Stimulated activated CD4-positive, alpha-beta T cell treated with anti-CD3 and anti-CD28 coated beads, TNF-alpha, amount 100 ng/mL, for 4 hours (primary cell): ENCODE data around the gene PNPLA6.
"Not testable (repeated sequence)": the region's sequence is repeated elsewhere in the genome, so short reads cannot be mapped to it uniquely, and the experiment has no call there.

Experiments
- DNase-seq, 3 experiments: peaks; one replicate each; pipeline ENCODE4 v3.0.0-alpha.2; 2020; ENCODE audit warnings: low read depth in 3 of 3

PNPLA6 gene

DNA sequence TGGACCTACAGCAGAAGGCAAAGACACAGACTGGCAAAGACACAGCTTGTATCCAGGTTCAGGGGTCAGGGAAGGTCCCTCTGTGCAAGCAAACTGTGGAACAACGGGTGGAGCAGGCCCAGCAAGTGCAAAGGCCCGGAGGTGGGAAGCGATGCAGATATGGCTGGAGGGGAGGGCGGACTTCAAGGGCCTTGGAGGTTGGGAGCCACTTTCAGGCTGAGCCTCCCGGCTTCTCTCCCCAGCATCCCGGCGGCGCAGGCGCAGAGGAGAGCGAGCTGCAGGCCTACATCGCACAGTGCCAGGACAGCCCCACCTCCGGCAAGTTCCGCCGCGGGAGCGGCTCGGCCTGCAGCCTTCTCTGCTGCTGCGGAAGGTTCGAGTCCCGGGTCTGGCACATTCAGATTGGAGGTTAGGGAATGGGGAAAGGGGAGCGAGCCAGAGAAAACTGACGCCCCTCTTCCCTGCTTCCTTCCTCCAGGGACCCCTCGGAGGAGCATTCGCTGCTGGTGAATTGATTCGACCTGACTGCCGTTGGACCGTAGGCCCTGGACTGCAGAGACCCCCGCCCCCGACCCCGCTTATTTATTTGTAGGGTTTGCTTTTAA, 2.1 kb upstream of the PNPLA6 start:
- DNase-seq: no peak

DNA sequence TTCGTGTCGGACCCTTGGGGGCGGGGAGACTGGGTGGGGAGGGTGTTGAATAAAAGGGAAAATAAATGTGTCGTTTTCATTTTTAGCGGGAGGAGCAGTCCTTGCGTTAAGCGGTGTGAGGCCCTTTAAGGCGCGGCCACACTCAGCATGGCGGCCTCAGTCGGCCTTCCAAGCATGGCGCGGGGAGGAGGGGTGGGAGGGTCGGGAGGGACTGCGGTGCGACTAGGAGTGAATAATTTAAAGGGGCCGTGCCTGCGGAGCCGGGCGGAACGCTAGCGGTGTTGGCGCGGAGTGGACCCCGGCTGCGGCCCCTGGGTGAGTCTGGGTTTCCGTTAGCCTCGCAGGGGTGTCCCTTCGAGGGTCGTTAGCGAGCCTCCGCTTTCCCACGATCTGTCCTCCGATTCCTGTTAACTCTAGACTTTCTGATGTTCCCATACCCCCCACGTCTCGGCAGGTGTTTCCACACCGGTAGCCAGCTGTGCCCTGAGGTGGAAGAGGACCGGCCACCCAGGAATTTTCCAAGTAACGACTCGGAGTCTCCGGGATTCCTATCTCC, 1.5 kb upstream of the PNPLA6 start:
- DNase-seq: peak; percentile 64 to 71 (median 70)

DNA sequence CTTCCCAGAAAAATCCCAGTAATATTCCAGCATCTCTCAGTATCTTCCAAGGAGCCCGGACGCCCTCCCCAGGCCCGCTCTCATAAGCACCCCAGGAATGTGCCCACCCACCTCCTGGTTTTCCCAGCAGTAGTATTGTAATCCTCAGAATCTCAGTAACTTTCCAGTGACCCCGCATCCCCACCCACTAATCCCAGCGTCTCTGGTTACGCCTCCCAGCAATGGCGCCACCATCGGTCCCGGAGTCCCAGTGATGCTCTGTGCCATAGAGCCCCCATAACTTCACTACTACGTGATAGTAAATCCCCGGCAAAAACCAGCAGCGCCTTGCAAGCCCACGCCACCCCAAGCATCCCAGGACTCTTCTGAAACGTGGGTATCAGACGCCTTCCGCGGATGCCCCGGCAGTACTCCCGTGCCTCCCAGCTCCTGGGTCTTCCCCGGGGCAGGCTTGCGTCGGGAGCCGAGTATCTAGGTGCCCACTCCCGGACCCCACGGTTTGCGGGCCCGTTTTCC, 928 bp upstream of the PNPLA6 start:
- no peak for DNase-seq

DNA sequence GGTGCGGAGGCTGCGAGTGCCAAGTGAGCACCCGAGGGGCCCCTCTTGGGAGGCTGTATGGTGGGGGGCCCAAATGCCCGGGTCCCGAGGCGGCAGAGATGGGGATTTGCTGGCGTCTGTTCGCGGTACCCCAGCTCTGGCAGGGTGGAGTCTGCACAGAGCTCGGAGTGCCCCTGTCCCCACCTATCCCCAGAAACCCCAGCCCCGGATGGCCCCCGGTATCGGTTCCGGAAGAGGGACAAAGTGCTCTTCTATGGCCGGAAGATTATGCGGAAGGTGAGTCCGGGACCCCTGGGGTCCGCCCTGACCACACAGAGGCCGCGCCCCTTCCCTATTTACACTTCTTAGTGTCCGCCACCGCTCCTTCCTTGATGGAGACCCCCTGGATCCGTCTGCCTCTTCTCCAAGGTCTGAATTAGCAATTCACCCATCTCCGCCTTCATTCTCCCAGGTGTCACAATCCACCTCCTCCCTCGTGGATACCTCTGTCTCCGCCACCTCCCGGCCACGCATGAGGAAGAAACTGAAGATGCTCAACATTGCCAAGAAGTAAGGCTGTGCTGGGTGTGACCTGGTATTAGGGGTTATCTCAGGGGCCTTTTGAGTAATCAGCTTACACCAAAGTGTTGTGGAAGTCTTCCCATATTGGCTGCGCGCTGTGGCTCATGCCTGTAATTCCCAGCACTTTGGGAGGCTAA, 630 bp downstream of the PNPLA6 start:
- no peak for DNase-seq

DNA sequence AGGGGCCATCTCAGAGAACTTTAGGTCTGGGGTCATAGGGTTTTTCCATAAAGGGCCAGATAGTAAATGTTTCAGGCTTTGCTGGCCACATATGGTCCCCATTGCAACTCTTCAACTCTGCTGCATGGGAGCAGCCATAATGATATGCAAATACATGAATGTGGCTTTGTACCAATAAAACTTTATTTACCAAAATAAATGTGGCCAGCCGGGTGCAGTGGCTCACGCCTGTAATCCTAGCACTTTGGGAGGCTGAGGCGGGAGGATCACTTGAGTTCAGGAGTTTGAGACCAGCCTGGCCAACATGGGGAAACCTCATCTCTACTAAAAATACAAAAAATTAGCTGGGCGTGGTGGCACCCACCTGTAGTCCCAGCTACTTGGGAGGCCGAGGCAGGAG, 3.5 kb downstream of the PNPLA6 start:
- DNase-seq: not testable (repeated sequence)

DNA sequence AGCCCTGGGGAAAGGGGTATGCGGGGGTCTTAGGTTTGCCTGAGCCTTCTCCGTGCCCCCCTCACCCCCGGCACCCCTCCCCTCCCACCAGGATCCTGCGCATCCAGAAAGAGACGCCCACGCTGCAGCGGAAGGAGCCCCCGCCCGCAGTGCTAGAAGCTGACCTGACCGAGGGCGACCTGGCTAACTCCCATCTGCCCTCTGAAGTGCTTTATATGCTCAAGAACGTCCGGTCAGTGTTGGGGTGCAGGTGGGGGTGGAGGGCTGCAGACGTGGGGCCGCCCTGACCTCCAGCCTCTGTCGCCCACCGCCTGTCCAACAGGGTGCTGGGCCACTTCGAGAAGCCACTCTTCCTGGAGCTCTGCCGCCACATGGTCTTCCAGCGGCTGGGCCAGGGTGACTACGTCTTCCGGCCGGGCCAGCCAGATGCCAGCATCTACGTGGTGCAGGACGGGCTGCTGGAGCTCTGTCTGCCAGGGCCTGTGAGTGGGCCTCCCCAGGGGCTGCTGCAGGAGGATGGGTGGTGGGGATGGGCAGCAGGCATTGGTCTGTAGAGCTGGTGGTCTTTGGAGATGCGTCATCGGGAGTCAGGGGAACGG, 4.4 kb downstream of the PNPLA6 start:
- DNase-seq: no peak

DNA sequence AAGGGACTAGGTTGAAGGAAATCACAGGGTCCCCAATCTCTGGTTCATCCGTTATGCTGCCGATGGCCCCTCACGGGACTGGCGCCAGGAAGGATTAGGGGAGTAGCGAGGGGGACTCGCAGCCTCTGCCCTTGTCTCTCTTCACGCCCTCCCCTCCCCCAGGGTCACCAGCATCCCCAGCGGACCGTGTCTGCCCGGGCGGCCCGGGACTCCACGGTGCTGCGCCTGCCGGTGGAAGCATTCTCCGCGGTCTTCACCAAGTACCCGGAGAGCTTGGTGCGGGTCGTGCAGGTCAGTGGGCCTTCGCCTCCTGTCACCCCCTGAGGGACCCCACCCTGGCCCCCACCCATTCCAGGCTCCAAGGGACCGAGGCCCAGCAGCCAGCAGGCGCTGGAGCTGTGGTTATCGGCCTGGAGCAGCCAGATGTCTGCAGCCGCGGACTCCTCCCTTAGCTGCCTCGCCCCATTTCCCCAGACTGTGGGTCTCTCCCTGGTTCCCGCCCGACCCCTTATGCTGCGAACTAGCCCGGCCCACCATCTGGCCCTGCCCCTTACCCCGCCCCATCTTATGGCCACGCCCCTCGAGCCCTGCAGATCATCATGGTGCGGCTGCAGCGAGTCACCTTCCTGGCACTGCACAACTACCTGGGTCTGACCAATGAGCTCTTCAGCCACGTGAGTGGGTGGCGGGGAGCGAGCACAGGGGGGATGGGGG, 5.4 kb downstream of the PNPLA6 start:
- no peak for DNase-seq

DNA sequence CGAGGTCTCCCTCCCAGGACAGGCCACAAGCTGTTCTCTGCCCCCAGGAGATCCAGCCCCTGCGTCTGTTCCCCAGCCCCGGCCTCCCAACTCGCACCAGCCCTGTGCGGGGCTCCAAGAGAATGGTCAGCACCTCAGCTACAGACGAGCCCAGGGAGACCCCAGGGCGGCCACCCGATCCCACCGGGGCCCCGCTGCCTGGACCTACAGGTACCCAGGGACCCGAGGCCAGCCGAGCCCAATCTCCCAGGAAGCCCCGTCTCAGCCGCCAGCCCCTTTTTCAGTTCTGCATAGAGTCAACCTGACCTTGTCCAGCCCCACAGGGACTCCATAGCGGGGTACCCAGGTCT, 5.9 kb downstream of the PNPLA6 start:
- no peak for DNase-seq

DNA sequence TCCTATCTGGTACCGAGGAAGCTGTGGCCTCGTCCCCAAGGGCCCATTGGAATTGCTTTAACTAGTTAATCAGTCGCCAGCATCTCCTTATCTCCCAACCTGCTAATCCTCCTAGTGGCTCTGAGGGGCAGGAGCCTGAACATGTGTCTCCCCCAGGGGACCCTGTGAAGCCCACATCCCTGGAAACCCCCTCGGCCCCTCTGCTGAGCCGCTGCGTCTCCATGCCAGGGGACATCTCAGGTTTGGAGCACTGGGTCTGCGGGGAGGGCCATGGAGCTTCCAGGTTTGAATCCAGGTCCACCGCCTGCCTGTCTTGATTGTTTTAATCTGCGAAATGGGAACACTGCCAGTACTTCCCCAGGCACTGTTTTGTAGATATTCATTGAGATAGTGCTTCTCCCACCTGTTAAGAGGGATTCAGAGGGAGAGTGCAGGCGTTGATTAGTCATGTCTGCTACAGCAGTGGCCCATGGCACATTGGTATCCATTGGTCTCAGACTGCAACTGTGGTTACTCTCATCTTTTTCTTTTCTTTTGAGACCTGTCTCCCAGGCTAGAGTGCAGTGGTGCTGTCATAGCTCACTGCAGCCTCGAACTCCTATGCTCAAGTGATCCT, 6.4 kb downstream of the PNPLA6 start:
- DNase-seq: no peak

DNA sequence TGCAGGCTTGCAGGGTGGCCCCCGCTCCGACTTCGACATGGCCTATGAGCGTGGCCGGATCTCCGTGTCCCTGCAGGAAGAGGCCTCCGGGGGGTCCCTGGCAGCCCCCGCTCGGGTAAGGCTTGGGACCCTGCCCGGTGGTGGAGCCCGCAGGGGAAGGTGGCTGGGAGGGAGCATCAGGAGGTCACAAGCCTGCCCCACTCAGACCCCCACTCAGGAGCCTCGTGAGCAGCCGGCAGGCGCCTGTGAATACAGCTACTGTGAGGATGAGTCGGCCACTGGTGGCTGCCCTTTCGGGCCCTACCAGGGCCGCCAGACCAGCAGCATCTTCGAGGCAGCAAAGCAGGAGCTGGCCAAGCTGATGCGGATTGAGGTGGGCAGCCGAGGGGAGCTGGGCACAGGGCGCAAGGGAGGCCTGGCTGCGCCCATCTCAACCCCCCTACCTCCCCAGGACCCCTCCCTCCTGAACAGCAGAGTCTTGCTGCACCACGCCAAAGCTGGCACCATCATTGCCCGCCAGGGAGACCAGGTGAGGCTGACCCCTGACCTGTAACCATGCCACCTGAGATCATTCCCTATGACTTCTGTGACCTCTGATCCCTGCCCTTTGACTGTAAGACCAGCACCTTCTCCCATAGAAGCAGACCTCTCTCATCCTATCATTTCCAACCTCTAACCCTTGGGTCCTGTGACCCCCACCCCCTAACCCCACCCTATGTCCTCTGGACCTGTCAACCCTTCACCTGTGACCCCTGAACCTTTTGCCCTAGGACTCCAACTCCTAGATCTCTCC, 7.2 kb downstream of the PNPLA6 start:
- no peak for DNase-seq

DNA sequence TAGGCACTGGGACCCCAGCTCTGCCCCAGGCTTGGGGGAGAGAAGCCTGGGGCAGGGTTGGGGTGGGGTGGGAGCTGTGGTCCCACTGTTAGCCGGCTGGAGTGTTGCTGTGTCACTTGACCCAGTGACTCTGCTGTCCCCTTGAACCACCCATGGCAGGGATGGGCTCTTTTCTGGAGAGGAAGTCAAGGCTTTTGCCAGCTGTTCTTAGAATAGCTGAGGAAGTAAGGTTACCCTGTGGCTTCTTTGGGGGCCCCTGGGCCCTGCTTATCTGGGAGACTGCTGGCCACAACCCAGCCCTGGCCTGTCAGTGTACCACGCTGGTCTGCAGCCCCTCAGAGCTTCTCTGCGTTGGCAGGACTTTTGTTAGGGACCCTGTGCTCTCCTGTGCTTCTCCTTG, 9.1 kb downstream of the PNPLA6 start:
- DNase-seq: no peak

DNA sequence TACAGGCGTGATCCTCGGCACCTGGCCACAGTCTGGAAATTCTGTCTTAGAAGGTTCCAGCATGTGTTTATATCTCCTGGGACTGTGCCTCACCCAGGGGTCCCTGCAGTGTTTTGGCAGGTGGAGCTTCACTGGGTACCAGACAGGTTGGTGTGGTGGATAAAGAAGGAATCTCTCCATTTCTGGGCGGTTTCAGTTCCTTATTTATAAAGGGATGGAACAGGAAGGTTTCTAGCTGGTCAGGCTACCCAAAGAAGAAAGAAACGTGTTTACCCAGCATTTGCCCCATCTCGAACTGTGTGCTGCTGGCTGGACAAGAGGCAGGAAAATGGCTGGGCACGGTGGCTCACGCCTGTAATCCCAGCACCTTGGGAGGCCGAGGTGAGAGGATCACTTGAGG, 9.8 kb downstream of the PNPLA6 start:
- DNase-seq: no peak

DNA sequence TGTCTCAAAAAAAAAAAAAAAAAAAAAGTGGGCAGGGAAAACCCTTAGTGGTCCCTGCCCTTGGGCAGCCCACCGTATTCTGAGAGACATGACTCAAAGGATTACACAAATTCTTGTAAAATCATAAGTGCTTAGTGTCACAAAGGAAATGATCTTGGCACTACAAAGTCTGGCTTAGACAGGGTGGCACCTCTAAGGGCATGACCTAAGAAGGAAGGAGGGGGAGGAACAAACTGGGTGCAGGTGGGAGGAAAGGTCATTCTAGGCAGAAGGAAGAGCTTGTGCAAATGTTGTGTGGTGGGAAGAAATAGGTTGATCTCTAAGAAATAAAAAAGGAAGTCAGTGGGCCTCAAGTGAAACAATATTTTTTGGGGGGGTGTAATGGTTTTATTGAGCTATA, 10.4 kb downstream of the PNPLA6 start:
- no peak for DNase-seq

DNA sequence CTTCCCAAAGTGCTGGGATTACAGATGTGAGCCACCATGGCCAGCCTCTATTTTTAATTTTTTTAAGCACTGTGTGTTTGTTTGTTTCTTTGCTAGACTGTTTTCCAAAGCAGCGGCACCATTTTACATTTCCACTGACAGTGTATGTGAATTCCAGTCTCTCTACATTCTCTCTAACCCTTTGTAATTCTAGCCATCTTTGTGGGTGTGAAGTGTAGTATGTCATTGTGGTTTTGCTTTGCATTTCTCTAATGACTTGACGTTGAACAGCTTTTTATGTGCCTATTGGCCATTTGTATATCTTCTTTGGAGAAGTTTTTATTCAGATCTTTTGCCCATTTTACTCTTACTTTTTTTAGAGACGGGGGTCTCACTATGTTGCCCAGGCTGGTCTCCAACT, 11.6 kb downstream of the PNPLA6 start:
- DNase-seq: no peak

DNA sequence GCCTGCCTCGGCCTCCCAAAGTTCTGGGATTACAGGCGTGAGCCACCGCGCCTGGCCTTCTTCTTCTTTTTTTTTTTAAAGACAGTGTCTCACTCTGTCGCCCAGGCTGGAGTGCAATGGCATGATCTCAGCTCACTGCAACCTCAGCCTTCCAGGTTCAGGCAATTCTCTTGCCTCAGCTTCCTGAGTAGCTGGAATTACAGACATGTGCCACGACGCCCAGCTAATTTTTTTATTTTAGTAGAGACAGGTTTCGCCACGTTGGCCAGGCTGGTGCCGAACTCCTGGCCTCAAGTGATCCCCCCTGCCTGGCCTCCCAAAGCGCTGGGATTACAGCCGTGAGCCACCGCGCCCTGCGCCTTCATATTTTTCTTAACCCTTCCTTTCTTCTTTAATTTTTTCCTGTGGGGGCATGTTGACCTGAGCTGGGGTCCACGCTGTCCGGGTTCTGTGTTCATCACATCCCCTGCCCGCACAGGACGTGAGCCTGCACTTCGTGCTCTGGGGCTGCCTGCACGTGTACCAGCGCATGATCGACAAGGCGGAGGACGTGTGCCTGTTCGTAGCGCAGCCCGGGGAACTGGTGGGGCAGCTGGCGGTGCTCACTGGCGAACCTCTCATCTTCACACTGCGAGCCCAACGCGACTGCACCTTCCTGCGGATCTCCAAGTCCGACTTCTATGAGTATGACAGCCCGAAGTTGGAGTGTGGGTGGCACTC, 14.1 kb downstream of the PNPLA6 start:
- DNase-seq: no peak

DNA sequence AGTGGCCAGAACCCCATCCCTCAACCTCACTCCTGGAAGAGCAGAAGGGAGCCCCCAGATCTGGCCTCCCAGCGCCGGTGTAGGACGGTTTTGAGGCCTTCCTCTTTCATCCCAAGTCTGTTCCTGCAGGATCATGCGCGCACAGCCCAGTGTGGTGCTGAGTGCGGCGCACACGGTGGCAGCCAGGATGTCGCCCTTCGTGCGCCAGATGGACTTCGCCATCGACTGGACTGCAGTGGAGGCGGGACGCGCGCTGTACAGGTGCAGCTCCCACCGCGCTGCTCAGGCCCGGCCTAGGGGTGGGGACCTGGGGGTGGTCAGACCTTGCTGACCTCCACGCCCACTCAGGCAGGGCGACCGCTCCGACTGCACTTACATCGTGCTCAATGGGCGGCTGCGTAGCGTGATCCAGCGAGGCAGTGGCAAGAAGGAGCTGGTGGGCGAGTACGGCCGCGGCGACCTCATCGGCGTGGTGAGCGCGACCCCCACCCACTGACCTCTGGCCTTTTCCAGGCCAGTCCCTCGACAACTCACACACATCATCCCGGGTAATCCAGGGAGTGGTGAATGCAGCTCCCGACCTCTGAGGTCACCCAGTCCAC, 14.8 kb downstream of the PNPLA6 start:
- DNase-seq: no peak

DNA sequence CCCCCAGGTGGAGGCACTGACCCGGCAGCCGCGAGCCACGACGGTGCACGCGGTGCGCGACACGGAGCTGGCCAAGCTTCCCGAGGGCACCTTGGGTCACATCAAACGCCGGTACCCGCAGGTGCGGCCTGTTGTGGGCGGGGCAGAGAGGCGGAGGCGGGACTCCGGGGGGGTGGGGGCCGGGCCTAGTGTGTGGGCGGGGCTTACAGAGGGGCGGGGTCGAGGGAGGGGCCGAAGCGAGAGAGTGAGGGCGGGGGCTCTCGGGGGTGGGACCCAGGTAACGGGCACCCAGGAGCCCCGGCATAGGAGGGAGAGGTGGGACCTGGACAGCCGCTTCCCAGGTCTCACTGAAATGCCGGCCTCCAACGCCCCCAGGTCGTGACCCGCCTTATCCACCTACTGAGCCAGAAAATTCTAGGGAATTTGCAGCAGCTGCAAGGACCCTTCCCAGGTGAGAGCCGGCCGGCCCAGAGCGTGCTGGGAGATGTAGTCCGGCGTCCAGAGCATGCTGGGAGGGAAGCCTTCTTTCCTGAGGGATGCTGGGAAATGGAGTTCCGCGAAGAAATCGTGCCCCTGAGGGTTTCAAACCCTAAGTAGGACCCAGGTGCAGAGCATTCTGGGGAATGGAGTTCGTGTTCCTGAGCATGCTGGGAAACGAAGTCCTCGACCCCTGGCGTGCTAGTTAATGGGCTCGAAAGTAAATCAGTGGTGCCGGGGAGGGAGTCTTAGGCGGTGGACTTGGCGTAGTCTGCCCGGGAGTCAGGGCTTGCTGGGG, 15.7 kb downstream of the PNPLA6 start:
- no peak for DNase-seq

DNA sequence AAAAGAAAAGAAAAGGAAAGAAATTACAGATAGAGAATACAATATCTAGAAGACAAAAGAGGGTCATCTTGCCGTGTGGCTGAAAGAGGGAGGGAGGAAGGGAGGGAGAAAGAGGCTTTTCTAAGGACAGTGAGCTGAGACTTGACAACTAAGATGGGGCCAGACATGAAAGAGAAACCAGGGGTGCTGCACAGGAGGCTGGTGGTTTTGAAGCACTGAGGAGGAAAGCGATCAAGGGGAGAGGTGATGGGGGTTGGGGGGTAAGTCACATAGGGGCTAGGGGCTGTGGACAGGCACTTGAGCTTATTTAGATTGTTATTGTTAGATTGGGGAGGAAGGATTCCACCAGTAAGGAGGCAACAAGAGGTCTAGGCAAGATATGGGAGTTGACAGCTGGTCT, 17.3 kb downstream of the PNPLA6 start:
- no peak for DNase-seq

DNA sequence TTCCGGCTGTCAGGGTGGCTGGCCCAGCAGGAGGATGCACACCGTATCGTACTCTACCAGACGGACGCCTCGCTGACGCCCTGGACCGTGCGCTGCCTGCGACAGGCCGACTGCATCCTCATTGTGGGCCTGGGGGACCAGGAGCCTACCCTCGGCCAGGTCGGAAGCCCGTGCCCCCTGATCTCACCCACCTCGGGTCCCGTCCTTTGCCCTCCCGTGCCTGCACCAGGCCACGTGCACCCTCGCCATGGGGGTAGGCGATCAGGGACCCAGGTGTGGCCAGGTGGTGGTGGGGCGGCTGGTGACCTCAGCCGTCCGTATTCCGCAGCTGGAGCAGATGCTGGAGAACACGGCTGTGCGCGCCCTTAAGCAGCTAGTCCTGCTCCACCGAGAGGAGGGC, 19.0 kb downstream of the PNPLA6 start:
- DNase-seq: no peak
